Tibial nerve (tissue), 4 donors: ENCODE results near the gene PSD4. TPM values are rescaled to one million over a fixed set of nuclear protein-coding genes. Genes with fewer than 3 reads are reported as not detected.

Experiments used
- DNase-seq, 2 donors: peaks; one replicate each; pipeline ENCODE4 v3.0.0-alpha.2; 2019; ENCODE audit warnings: low spot score in 2 of 2
- H3K27ac ChIP-seq, 4 donors: fragments of 200-600 bp; sonication (generic) in 3 of 4; one replicate each; pipeline ENCODE4 v1.5.1; 2017 to 2019; ENCODE audit warnings: mild to moderate bottlenecking in 1 of 4
- H3K27me3 ChIP-seq, 2 donors: fragments of 200-600 bp; sonication (generic) in 1 of 2; one replicate each; pipeline versions ENCODE4 v1.5.1 to v1.6.0; 2017 to 2019
- H3K36me3 ChIP-seq, 3 donors: fragments of 200-600 bp; sonication (generic); one replicate each; pipeline ENCODE4 v1.5.1; 2018 to 2019
- H3K4me1 ChIP-seq, 4 donors: fragments of 200-600 bp; sonication (generic) in 3 of 4; one replicate each; pipeline ENCODE4 v1.5.1; 2017 to 2019
- H3K4me3 ChIP-seq, 4 donors: fragments of 200-600 bp; sonication (generic) in 3 of 4; one replicate each; pipeline ENCODE4 v1.5.1; 2017 to 2019; ENCODE audit warnings: mild to moderate bottlenecking in 1 of 4, moderate library complexity in 1 of 4
- H3K9me3 ChIP-seq, 4 donors: fragments of 200-600 bp; sonication (generic) in 3 of 4; one replicate each; pipeline ENCODE4 v1.5.1; 2017 to 2019
- EP300 ChIP-seq, 2 donors: sonication (generic); formaldehyde crosslinking; IDR thresholded peaks; one replicate each; pipeline ENCODE4 v1.6.1; 2017; ENCODE audit warnings: antibody characterized with exemption in 2 of 2, mild to moderate bottlenecking in 1 of 2
- POLR2A ChIP-seq, 2 donors: fragments of 450-650 bp; IDR thresholded peaks; one replicate each; pipeline ENCODE4 v1.6.1; 2017; ENCODE audit warnings: antibody characterized with exemption in 2 of 2, mild to moderate bottlenecking in 2 of 2, moderate library complexity in 2 of 2
- WGBS, 2 donors: methylation state at CpG; one replicate each; pipeline ENCODE4 v1.1.5; 2018; 5-methylcytosine and 5-hydroxymethylcytosine counted together
- total RNA-seq, 4 donors: library from RNA; depleted of rRNA; stranded (reverse); fragments of >200 nt; gene quantifications; one replicate each; pipeline ENCODE4 v1.1.0, GENCODE V29; 2016
- TF ChIP-seq, protein P1 (sequence below), 5 experiments: fragments of 200-600 bp in 3 of 5; fragments of 450-650 bp in 2 of 5; sonication (generic) in 3 of 5; IDR thresholded peaks; one replicate each; pipeline ENCODE4 v1.5.1; 2016 to 2019; ENCODE audit warnings: antibody characterized with exemption in 5 of 5, mild to moderate bottlenecking in 3 of 5, moderate library complexity in 2 of 5

PSD4 gene
- total RNA-seq, 4 donors from 2014 or later: 8.7 to 20.7 (median 11.3) TPM

DNA sequence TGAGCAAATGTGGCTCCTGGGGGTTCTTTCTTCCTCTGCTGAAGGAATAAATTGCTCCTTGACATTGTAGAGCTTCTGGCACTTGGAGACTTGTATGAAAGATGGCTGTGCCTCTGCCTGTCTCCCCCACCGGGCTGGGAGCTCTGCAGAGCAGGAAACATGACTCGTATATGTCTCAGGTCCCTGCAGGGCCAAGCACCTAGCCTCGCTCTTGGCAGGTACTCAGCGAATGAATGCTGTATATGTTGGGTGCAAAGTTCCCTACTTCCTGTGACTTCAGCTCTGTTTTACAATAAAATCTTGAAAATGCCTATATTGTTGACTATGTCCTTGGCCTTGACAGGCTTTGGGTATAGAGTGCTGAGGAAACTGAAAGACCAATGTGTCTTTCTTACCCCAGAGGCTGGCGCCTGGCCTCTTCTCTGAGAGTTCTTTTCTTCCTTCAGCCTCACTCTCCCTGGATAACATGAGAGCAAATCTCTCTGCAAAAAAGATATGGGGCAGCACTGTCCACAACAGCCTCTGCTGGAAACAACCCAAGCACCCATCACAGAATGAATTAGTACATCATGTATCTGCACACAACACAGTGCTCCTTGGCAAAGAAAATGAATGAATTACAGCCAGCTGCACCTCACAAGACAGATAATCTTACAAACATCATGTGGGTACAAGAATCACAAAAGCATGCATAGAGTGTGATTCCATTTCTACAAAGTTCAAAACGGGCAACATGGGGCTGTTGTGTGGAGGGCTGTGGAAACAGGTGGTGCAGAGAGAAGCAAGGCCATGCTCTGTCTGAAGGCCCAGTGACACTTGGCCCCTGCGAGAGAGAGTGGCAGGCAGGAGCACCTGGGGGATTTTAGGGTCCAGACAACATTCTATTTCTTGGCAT lies 39.8 kb upstream of the PSD4 start:
- DNase-seq: no peak
- Histone ChIP-seq H3K27ac (no peak overlapping the region), H3K4me3 (no peak overlapping the region), H3K36me3 (no peaks in the 10 kb centered on the region), H3K9me3 (no peaks in the 10 kb centered on the region), H3K27me3 (no peaks in the 10 kb centered on the region), H3K4me1 (no peaks in the 10 kb centered on the region)
- TF ChIP-seq POLR2A (IDR thresholded peaks at IDR 0.05): no peak
- TF ChIP-seq, protein P1, sequence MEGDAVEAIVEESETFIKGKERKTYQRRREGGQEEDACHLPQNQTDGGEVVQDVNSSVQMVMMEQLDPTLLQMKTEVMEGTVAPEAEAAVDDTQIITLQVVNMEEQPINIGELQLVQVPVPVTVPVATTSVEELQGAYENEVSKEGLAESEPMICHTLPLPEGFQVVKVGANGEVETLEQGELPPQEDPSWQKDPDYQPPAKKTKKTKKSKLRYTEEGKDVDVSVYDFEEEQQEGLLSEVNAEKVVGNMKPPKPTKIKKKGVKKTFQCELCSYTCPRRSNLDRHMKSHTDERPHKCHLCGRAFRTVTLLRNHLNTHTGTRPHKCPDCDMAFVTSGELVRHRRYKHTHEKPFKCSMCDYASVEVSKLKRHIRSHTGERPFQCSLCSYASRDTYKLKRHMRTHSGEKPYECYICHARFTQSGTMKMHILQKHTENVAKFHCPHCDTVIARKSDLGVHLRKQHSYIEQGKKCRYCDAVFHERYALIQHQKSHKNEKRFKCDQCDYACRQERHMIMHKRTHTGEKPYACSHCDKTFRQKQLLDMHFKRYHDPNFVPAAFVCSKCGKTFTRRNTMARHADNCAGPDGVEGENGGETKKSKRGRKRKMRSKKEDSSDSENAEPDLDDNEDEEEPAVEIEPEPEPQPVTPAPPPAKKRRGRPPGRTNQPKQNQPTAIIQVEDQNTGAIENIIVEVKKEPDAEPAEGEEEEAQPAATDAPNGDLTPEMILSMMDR (IDR thresholded peaks at IDR 0.05): no peak
- no peak for TF ChIP-seq EP300 (IDR thresholded peaks at IDR 0.05)
- WGBS, 2 donors: 54 to 62% methylated on average over 7 of the region's 7 CpGs

DNA sequence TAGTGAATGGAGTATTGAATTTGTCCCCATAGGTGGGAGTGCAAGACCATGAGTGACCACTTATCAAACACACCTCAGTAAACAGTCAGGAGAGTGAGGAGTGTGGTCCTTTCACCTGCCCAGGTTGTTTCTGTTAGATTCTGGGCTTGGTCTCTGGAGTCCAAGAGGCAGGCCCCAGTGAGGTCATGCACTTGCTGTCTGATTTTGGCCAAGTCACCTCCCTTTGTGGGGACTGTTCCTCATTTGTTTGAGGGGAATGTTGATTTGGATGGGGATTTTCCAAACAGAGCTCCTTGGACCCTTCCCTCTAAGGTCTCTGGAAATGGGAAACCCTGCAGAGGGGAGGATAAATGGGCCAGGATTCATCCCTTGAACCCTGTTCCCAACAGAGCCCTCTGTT lies 39.1 kb upstream of the PSD4 start:
- TF ChIP-seq EP300 (IDR thresholded peaks at IDR 0.05) (no peak), POLR2A (IDR thresholded peaks at IDR 0.05) (no peak)
- TF ChIP-seq, protein P1 (IDR thresholded peaks at IDR 0.05): no peak
- Histone ChIP-seq H3K9me3 (no peaks in the 10 kb centered on the region), H3K36me3 (no peaks in the 10 kb centered on the region), H3K4me3 (no peak overlapping the region), H3K4me1 (no peaks in the 10 kb centered on the region), H3K27ac (no peak overlapping the region), H3K27me3 (no peaks in the 10 kb centered on the region)
- no peak for DNase-seq

DNA sequence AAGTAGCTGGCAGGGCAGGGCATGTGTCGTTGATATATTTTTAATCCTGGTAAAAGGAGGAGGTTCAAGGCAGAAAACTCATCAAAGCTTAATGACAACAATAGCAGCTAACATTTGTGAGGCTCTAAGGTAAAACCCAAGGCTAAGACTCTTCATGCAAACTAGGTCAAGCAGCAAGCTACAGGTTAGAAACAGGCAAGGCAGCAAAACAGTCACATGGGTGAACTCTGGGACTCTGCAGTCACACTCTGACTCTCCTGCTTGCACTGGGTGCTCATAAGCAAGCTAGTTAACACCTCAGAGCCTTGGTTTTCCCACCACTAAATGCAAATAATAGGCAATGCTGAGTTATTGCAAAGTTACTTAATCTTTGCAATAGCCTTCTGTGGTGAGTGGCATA lies 38.5 kb upstream of the PSD4 start:
- no peak overlapping the region for H3K4me3 ChIP-seq
- no peaks in the 10 kb centered on the region for H3K9me3 ChIP-seq
- no peak for DNase-seq
- no peak for TF ChIP-seq POLR2A (IDR thresholded peaks at IDR 0.05)
- TF ChIP-seq, protein P1 (IDR thresholded peaks at IDR 0.05): no peak
- no peak for TF ChIP-seq EP300 (IDR thresholded peaks at IDR 0.05)
- H3K4me1 ChIP-seq: no peaks in the 10 kb centered on the region
- H3K27me3 ChIP-seq: no peaks in the 10 kb centered on the region
- H3K36me3 ChIP-seq: no peaks in the 10 kb centered on the region
- WGBS, 2 donors: 83 to 97% methylated on average over 1 of the region's 1 CpG
- no peak overlapping the region for H3K27ac ChIP-seq

DNA sequence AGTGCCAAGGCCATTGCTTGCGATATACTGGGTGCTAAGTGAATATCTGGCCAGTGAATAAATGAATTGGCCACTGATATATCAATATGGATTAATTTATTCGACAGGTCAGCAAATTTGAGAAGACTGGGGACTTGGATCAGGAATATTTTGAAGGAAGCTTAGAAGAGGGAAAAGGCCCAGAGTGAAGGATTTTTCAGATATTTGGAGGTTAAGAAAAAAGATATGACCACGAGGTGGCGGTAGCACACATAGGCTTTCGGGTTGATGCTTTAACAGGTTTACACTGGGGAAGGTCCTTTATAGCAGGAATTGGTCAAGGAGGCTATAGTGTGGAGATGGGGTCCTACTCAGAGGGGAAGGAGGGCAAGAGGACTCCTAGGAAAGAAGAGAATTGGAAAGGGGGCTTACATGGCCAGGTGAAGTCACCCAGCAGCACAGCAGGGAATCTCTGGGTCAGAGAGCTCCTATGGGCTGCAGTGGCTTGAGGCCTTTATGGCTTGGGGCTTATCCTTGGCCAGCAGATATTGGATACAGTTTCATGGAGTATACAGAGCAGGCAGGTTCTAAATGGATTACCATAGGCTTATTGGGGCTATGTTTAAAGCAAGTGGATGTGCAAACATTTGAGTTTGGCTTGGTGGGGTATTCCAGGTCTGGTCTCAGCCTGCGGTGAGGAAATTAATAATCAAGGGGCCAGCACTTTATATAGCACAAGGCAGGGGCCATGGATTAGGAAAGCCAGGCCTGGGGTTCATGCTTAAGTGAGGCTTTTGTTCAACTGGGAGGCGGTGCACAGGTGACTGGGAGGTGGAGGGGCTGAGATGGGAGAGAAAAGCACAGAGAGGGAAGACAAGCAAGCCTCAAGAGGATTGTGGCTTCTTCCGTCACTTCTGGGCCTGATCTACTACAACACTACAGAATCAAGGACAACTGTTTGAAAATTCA lies 36.7 kb upstream of the PSD4 start:
- Histone ChIP-seq H3K36me3 (no peaks in the 10 kb centered on the region), H3K4me3 (no peak overlapping the region), H3K27me3 (no peaks in the 10 kb centered on the region), H3K4me1 (no peaks in the 10 kb centered on the region), H3K27ac (no peak overlapping the region), H3K9me3 (no peaks in the 10 kb centered on the region)
- TF ChIP-seq, protein P1 (IDR thresholded peaks at IDR 0.05): peak; percentile 27 to 65 (median 55)
- TF ChIP-seq EP300 (IDR thresholded peaks at IDR 0.05) (no peak), POLR2A (IDR thresholded peaks at IDR 0.05) (no peak)
- peak in 1 of 2 donors; percentile 67 for DNase-seq
- 48 to 49% methylated on average over 8 of the region's 8 CpGs for WGBS, 2 donors
